IPS DF 19.7 (cell line): ENCODE data around the gene GRM4.

Source experiments
- DNase-seq: peaks from one replicate; pipeline ENCODE4 v3.0.0-alpha.2; 2013; ENCODE audit warnings: low read depth, low spot score

GRM4 gene

GRCh38 chr6:34085453-34086170 lies 60.3 kb downstream of the GRM4 start:
- DNase-seq, result no peak

DNA sequence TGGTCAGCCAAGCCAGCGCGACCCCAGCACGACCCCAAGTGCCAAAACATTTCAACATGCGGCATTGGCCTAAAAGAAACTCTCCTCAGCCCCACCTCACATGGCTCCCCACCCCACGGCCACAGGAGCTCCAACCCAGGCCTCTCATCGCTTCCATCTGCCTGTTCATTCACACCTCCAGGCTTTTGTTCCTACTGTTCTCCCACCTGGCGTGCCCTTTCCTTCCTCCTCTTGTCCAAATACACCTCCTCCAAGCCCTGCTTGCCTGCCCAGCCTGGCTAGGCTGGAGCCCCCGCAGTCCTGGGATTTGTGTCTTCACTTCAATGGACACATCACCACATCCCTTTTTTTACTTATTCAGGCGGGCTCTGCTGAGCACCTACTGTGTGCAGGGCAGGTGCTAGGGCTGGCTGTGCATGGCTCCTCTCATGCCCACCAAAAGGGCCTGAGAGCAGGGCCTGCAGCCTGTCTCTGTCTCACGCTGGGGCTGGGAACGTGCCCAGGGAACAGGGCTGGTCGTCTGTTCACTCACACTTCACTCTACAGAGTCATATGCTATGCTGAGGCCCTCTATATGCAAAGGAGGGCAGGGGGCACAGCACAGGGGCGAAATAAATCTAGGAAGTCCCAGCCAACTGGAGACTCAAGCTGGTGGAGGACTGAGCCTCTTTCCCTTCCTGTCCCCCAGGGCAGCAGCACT lies 61.1 kb downstream of the GRM4 start:
- DNase-seq, result no peak

GRCh38 chr6:34082864-34083626 lies 62.8 kb downstream of the GRM4 start:
- no peak for DNase-seq

GRCh38 chr6:34082348-34082747 lies 63.5 kb downstream of the GRM4 start:
- DNase-seq, result no peak

DNA sequence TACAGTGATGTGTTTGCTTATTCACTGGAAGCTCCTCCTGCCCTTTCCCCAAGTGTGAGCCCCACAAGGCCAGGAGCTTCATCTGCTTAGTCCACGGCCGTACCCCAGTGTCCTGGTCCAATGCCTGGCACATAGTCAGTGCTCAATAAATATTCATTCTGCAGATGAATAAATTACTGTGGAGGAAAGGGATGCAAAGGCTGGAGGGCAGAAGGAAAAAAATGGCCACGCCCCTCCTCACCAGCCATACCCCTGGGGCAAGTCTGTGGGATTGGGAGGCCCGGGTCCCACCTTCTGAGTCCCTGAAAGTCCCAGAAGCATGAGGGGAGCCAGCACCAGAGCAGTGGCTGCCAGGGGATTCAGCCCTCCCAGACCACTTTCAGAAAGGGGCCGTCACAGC lies 65.5 kb downstream of the GRM4 start:
- DNase-seq, result no peak

DNA sequence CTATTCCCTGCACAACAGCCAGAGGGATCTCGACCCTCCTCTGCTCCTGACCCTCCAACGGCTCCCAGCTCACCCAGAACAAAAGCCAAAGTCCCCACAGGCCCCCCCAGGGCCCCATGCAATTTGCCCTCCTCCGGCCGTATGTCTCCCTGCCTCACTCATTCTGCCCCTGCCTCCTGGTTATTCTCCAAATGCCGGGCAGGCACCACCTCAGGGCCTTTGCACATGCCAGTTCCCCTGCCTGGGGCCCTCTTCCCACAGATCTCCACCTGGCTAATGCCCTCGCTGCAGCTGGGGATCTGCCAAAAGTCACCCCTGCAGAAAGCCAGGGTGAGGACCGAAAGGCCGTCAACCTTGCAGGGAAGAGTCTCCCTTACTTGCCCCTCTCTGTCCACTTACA lies 66.0 kb downstream of the GRM4 start:
- DNase-seq, result no peak

DNA sequence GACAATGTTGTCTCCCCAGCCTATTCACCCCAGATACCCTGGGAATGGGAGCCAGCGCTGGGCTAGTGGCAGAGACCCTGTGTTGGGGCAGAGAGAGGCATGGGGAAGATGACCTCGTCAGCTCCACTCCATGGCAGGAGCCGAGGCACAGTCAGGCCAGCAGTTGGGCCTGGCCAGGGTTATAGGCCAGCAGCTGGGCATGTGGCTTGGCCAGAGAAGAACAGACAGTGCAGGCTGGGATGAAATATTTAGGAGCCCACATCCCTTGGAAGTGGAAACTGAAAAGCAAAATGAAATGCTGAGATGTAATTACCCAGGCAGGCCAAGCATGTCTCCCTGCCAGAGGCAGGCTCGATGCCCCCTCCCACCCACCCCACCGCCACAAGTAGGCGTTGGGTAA lies 70.0 kb downstream of the GRM4 start:
- no peak for DNase-seq

DNA sequence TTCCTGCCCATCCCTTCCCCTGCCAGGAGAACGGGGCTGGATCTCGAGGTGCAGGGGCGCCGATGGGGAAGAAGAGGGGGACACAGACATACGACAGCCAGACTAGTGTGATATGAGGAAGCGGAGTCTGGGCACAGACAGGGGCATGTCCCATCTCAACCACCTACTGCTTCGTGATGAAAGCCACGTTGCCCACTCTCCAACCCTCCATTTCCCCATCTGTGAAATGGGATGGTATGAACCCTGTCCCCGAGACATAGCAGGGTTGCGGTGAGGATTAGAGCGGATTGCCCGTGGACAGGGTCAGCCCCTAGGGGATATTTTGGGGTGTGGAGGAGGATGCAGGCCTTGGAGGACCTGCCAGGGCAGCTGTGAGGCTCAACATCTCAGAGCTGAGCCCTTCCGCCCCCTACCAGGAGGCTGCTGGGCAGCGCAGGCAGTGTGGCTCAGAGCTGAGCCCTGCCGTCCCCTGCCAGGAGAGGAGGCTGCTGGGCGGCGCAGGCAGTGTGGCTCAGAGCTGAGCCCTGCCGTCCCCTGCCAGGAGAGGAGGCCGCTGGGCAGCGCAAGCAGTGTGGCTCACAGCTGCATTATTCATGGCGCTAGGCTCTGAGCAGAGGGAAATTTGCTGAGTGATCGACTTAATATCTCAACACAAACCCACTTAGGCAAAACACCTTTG lies 71.7 kb downstream of the GRM4 start:
- DNase-seq, result no peak

GRCh38 chr6:34073540-34073939 lies 72.3 kb downstream of the GRM4 start:
- DNase-seq, result no peak

DNA sequence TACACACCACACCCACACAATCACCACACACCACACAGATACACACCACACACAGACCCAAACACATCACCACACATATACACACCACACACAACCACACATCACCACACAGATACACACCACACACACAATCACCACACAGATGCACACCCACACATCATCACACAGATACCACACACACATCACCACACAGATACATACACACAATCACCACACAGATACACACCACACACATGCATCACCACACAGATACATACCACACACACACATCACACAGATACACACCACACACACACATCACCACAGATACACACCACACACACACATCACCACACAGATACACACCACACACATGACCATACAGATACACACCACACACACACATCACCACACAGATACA lies 73.2 kb downstream of the GRM4 start:
- DNase-seq, result no peak

DNA sequence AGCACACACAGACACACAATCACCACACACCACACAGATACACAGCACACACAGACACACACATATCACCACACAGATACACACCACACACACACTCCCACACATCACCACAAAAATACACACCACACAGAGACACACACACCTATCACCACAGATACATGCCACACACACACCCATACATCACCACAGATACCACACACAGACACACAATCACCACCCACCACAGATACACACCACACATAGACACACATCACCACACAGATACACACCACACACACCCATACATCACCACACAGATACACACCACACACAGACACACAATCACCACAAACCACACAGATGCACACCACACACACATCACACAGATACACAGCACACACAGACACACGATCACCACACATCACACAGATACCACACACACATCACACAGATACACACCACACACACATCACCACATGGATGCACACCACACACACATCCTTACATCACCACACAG lies 74.0 kb downstream of the GRM4 start:
- no peak for DNase-seq

DNA sequence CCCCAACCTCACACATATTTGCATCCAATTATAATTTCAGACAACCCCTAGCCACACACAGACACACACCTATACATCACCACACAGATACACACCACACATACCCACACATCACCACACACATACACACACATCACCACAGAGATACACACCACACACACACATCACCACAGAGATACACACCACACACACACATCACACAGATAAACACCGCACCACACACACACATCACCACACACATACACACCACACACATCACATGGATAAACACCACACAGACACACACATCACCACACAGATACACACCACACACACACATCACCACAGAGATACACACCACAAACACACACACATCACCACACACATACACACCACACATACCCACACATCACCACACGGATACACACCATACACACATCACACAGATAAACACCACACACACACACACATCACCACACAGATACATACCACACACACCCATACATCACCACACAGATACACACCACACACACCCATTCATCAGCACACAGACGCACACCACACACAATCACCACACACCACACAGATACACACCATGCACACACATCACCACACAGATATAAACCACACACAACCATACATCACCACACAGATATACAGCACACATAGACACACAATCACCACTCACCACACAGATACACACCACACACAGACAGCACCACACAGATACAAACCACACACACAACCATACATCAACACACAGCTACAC lies 74.6 kb downstream of the GRM4 start:
- DNase-seq, result no peak

GRCh38 chr6:34070315-34071135 lies 75.4 kb downstream of the GRM4 start:
- DNase-seq, result no peak

- DNase-seq, result no peak
Measured at GRCh38 chr6:34068462-34069044, 77.3 kb downstream of the GRM4 start.

DNA sequence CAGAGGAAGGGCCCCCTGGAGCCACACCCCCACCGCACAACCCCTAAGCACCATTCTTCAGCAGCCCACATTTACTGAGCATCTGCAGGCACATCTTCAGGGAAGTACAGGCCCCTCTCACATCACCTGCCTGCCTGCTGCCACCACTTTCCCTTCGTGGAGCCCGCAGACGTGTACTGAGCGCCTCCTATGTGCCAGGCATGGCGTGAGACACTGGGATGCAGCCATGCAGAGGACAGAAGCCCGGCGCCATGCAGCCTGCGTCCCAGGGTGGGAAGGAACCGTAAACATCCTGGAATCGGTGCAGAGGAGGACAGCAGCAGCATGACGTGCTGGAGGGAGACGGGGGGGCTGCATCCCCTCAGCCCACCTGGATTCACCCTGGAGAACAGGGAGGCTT lies 78.1 kb downstream of the GRM4 start:
- no peak for DNase-seq

- DNase-seq, result no peak
Measured at GRCh38 chr6:34066772-34067770, 78.8 kb downstream of the GRM4 start.

GRCh38 chr6:34066218-34066571 lies 79.7 kb downstream of the GRM4 start:
- no peak for DNase-seq

- DNase-seq, result no peak
Measured at GRCh38 chr6:34065466-34066217, 80.2 kb downstream of the GRM4 start.
